Measurements from ENCODE around the gene PFDN1. TPM values are rescaled to one million over a fixed set of nuclear protein-coding genes. Genes with fewer than 3 reads are reported as not detected.

Gene PFDN1
- total and polyA plus RNA-seq, 2 experiments from 2014 or later: 119 to 256 TPM

- no peak overlapping the region for H3K4me2 ChIP-seq
- H3K4me1 ChIP-seq (ENCODE audit: insufficient read depth): peaks cover 5% of the 10 kb centered on the region; the same call in 1 of the 2 replicates
- H3K4me3 Mint-ChIP-seq: no peak overlapping the region; the same call in 2 of the 3 replicates
- H3K9me3 Mint-ChIP-seq: no peaks in the 10 kb centered on the region
- no peaks in the 10 kb centered on the region for H4K20me1 ChIP-seq (replicated peaks; ENCODE audit: insufficient read depth)
- no peak overlapping the region for H3K4me3 ChIP-seq
- H3F3A ChIP-seq (replicated peaks; ENCODE audit: low read depth): no peaks in the 10 kb centered on the region
- no peak overlapping the region for H2AFZ ChIP-seq
- no peak overlapping the region for H3K27ac ChIP-seq (ENCODE audit: low read depth)
- TF ChIP-seq EZH2phosphoT487 (IDR thresholded peaks at IDR 0.05; ENCODE audit: unreplicated experiment) (no peak), ZNF462 (CRISPR knock-in tag; IDR thresholded peaks at IDR 0.05) (no peak)
- DNase-seq (ENCODE audit: low spot score): peak; percentile 61
- H3K27me3 ChIP-seq (ENCODE audit: insufficient read depth): no peaks in the 10 kb centered on the region
- no peaks in the 10 kb centered on the region for H3K9me2 ChIP-seq (ENCODE audit: insufficient read depth)
- H3K27ac Mint-ChIP-seq: peak overlapping the region; percentile 75; the same call in 1 of the 2 replicates
- no peak for ATAC-seq
- no peaks in the 10 kb centered on the region for H3K36me3 ChIP-seq (ENCODE audit: insufficient read depth)
- no peaks in the 10 kb centered on the region for H3K79me2 ChIP-seq (replicated peaks; ENCODE audit: insufficient read depth)
- peaks cover 2% of the 10 kb centered on the region for H3K27me3 Mint-ChIP-seq (ENCODE audit: insufficient read depth, low read depth, poor library complexity)
- peaks cover 16% of the 10 kb centered on the region for H3K4me1 Mint-ChIP-seq
- no peaks in the 10 kb centered on the region for H3K36me3 Mint-ChIP-seq (ENCODE audit: low read depth)
Measured at GRCh38 chr5:140327589-140327988, 24.7 kb upstream of the PFDN1 start.

GRCh38 chr5:140325486-140325885 is 22.6 kb upstream of the PFDN1 start:
- Mint-ChIP-seq H3K27ac (no peak overlapping the region), H3K4me1 (peaks cover 16% of the 10 kb centered on the region), H3K27me3 (ENCODE audit: insufficient read depth, low read depth, poor library complexity) (peaks cover 2% of the 10 kb centered on the region), H3K4me3 (no peak overlapping the region), H3K36me3 (ENCODE audit: low read depth) (no peaks in the 10 kb centered on the region), H3K9me3 (no peaks in the 10 kb centered on the region)
- no peaks in the 10 kb centered on the region for H3F3A ChIP-seq (replicated peaks; ENCODE audit: low read depth)
- no peak overlapping the region for H3K4me2 ChIP-seq
- H3K4me1 ChIP-seq (ENCODE audit: insufficient read depth): peaks cover 5% of the 10 kb centered on the region; the same call in 1 of the 2 replicates
- H3K79me2 ChIP-seq (replicated peaks; ENCODE audit: insufficient read depth): no peaks in the 10 kb centered on the region
- H3K4me3 ChIP-seq: no peak overlapping the region
- H3K27me3 ChIP-seq (ENCODE audit: insufficient read depth): no peaks in the 10 kb centered on the region
- no peaks in the 10 kb centered on the region for H4K20me1 ChIP-seq (replicated peaks; ENCODE audit: insufficient read depth)
- no peaks in the 10 kb centered on the region for H3K36me3 ChIP-seq (ENCODE audit: insufficient read depth)
- no peak overlapping the region for H3K27ac ChIP-seq (ENCODE audit: low read depth)
- no peak overlapping the region for H2AFZ ChIP-seq
- H3K9me2 ChIP-seq (ENCODE audit: insufficient read depth): 0 out of 2 replicates have a peak, but pooled peaks cover 5% of the 10 kb centered on the region
- ATAC-seq (no peak), DNase-seq (ENCODE audit: low spot score) (no peak)
- TF ChIP-seq POLR2AphosphoS5 (IDR thresholded peaks at IDR 0.05; ENCODE audit: low read depth) (no peak), ZNF114 (CRISPR knock-in tag; IDR thresholded peaks at IDR 0.05) (no peak), ZNF331 (CRISPR knock-in tag; IDR thresholded peaks at IDR 0.05; ENCODE audit: low read depth) (no peak), ETS1 (IDR thresholded peaks at IDR 0.05) (no peak), NANOG (IDR thresholded peaks at IDR 0.05; ENCODE audit: borderline replicate concordance) (no peak), EZH2phosphoT487 (IDR thresholded peaks at IDR 0.05; ENCODE audit: unreplicated experiment) (no peak)

Measured in GM23338 (cell line).